HepG2 (cell line): ENCODE measurements around the gene HARS2. TPM values are rescaled to one million over a fixed set of nuclear protein-coding genes. Genes with fewer than 3 reads are reported as not detected.

Source experiments
- AHR ChIP-seq: IDR thresholded peaks from 2 replicates; pipeline ENCODE4 v1.6.1; 2018; ENCODE audit warnings: missing genetic modification reagents, missing compliant biosample characterization
- ATRX ChIP-seq: sonication (generic); formaldehyde crosslinking; IDR thresholded peaks from 2 replicates; pipeline ENCODE4 v1.4.0; 2020; ENCODE audit warnings: missing genetic modification reagents, borderline replicate concordance
- DR1 ChIP-seq: sonication (generic); formaldehyde crosslinking; IDR thresholded peaks from 2 replicates; pipeline ENCODE4 v1.8.0; 2021; ENCODE audit warnings: mild to moderate bottlenecking, missing genetic modification reagents, inconsistent platforms
- ELF4 ChIP-seq: sonication (generic); formaldehyde crosslinking; IDR thresholded peaks from 2 replicates; pipeline ENCODE4 v1.5.0; 2020; ENCODE audit warnings: missing genetic modification reagents, mild to moderate bottlenecking, moderate library complexity, borderline replicate concordance
- ISX ChIP-seq: sonication (generic); formaldehyde crosslinking; conservative IDR thresholded peaks from 2 replicates; pipeline ENCODE4 v1.5.0; 2020; ENCODE audit warnings: missing genetic modification reagents
- TBP ChIP-seq: sonication (generic); formaldehyde crosslinking; IDR thresholded peaks from 2 replicates; pipeline ENCODE4 v1.5.0; 2020; ENCODE audit warnings: missing genetic modification reagents
- ZBTB21 ChIP-seq: sonication (generic); formaldehyde crosslinking; IDR thresholded peaks from 2 replicates; pipeline ENCODE4 v1.4.0; 2020; ENCODE audit warnings: missing genetic modification reagents
- ZFP36 ChIP-seq: fragments of 150-350 bp; IDR thresholded peaks from 2 replicates; pipeline ENCODE4 v1.6.1; 2018; ENCODE audit warnings: borderline replicate concordance, low read length, low read depth; ENCODE audit not compliant: partially characterized antibody
- ZNF274 ChIP-seq: sonication (generic); formaldehyde crosslinking; IDR thresholded peaks from 2 replicates; pipeline ENCODE4 v1.5.1; 2020; ENCODE audit warnings: mild to moderate bottlenecking, missing genetic modification reagents
- ZNF749 ChIP-seq: sonication (generic); formaldehyde crosslinking; IDR thresholded peaks from 2 replicates; pipeline ENCODE4 v1.8.0; 2022; ENCODE audit warnings: mild to moderate bottlenecking, missing genetic modification reagents, moderate library complexity, borderline replicate concordance
- ZNF790 ChIP-seq: sonication (generic); formaldehyde crosslinking; IDR thresholded peaks from 2 replicates; pipeline ENCODE4 v1.8.0; 2022; ENCODE audit warnings: missing genetic modification reagents, mild to moderate bottlenecking, borderline replicate concordance
- polyA plus RNA-seq, 8 experiments: library from polyadenylated mRNA; depleted of rRNA in 3 of 8; stranded (reverse) in 7 of 8; unstranded in 1 of 8; fragments of >200 nt; fragmentation: Illumina TruSeq in 4 of 8; extraction: Trizol in 4 of 8; gene quantifications; 2 replicates each; pipeline versions ENCODE4 v1.2.1 to v1.2.3, GENCODE V29; 2011 to 2016; ENCODE audit warnings: low read depth in 4 of 8, missing spikeins in 1 of 8, mixed read lengths in 1 of 8; ENCODE audit not compliant: insufficient read depth in 1 of 8
- total RNA-seq, 5 experiments: library from RNA; depleted of rRNA; stranded (reverse); fragments of >200 nt; fragmentation: Illumina TruSeq; extraction: Trizol; gene quantifications; 2 replicates each; pipeline ENCODE4 v1.2.3, GENCODE V29; 2016; ENCODE audit warnings: low read depth in 1 of 5
- TF ChIP-seq, protein P1 (sequence below), 2 experiments: fragments of 450-650 bp in 1 of 2; sonication (generic) in 1 of 2; formaldehyde crosslinking in 1 of 2; IDR thresholded peaks; 2 replicates each; pipeline versions ENCODE4 v1.6.1 to v1.8.0; 2016 to 2022; ENCODE audit warnings: antibody characterized with exemption in 1 of 2, mild to moderate bottlenecking in 1 of 2, missing genetic modification reagents in 1 of 2
- TF ChIP-seq, protein P2 (sequence below): sonication (generic); formaldehyde crosslinking; IDR thresholded peaks from 2 replicates; pipeline ENCODE4 v1.4.0; 2020; ENCODE audit warnings: missing genetic modification reagents
- TF ChIP-seq, protein P3 (sequence below): sonication (generic); formaldehyde crosslinking; IDR thresholded peaks from 2 replicates; pipeline ENCODE4 v1.8.0; 2022; ENCODE audit warnings: mild to moderate bottlenecking, missing genetic modification reagents, moderate library complexity

HARS2 gene
- total and polyA plus RNA-seq, 2 of the 13 experiments (the other 11 are each of a cell fraction or from before 2014, with no cell fraction given): 17.9 to 25.8 TPM

DNA sequence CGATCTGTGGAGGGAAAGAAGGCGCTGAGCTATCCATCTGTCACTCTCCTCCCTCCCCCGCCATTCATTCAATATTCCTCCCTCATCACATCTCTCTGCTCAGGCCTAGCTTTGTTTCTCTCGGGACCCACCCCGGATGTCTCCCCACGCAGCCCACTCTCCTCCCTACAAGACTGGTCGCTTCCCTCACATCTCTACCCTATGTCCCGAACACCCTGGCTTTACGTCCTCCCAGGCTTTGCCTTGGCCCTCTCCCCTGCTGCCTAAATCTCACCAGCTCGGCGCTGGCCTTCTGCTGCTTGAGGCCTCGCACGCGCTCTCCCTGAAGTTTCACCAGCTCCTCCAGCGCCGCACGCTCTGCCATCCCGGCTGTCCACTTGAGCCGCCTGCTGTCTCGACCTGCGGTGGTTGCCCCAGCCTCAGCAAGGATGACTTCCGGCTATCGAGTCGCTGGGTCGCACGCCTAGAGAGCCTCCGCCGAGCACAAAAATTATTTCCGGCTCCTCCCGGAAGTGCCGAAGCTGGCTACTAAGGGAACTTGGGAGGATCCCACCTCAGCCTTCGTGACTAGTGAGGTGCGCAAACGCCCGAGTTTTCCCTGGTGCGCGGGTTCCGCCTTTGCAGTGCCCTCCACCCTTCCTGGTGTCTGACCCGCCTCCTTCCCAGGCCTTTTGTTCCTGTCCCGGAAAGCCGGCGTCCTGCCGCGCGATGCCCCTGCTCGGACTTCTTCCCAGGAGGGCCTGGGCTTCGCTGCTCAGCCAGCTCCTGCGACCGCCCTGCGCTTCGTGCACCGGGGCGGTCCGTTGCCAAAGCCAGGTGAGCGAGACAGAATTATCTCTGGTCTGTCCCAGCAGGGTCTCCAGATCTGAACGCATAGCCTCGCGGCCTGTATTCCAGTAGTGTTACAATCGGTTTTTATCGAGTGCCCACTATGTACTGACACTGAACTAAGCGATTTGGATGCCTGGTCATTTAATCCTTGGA, at the start of gene HARS2, which contains the start of gene HARS1 (continued):
- TF ChIP-seq, protein P1, sequence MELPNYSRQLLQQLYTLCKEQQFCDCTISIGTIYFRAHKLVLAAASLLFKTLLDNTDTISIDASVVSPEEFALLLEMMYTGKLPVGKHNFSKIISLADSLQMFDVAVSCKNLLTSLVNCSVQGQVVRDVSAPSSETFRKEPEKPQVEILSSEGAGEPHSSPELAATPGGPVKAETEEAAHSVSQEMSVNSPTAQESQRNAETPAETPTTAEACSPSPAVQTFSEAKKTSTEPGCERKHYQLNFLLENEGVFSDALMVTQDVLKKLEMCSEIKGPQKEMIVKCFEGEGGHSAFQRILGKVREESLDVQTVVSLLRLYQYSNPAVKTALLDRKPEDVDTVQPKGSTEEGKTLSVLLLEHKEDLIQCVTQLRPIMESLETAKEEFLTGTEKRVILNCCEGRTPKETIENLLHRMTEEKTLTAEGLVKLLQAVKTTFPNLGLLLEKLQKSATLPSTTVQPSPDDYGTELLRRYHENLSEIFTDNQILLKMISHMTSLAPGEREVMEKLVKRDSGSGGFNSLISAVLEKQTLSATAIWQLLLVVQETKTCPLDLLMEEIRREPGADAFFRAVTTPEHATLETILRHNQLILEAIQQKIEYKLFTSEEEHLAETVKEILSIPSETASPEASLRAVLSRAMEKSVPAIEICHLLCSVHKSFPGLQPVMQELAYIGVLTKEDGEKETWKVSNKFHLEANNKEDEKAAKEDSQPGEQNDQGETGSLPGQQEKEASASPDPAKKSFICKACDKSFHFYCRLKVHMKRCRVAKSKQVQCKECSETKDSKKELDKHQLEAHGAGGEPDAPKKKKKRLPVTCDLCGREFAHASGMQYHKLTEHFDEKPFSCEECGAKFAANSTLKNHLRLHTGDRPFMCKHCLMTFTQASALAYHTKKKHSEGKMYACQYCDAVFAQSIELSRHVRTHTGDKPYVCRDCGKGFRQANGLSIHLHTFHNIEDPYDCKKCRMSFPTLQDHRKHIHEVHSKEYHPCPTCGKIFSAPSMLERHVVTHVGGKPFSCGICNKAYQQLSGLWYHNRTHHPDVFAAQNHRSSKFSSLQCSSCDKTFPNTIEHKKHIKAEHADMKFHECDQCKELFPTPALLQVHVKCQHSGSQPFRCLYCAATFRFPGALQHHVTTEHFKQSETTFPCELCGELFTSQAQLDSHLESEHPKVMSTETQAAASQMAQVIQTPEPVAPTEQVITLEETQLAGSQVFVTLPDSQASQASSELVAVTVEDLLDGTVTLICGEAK (IDR thresholded peaks at IDR 0.05): peak; percentile 72
- TF ChIP-seq, protein P1 (CRISPR knock-in tag; IDR thresholded peaks at IDR 0.05): peak; percentile 38; the same call in 1 of the 2 replicates
- TF ChIP-seq, protein P2, sequence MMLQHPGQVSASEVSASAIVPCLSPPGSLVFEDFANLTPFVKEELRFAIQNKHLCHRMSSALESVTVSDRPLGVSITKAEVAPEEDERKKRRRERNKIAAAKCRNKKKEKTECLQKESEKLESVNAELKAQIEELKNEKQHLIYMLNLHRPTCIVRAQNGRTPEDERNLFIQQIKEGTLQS (CRISPR knock-in tag): 0 out of 2 replicates have a peak, but pooled peaks have one; percentile 10
- TF ChIP-seq ISX (CRISPR knock-in tag) (no peak), DR1 (CRISPR knock-in tag) (peak; percentile 90), ATRX (CRISPR knock-in tag) (0 out of 2 replicates have a peak, but pooled peaks have one; percentile 36), AHR (peak; percentile 17; the same call in 1 of the 2 replicates), TBP (CRISPR knock-in tag) (0 out of 2 replicates have a peak, but pooled peaks have one; percentile 72), ZNF274 (CRISPR knock-in tag) (peak; percentile 54; the same call in 1 of the 2 replicates), ZBTB21 (CRISPR knock-in tag) (no peak), ZFP36 (no peak), ZNF749 (CRISPR knock-in tag) (no peak), ZNF790 (CRISPR knock-in tag) (peak; percentile 72; the same call in 1 of the 2 replicates), ELF4 (peak; percentile 94)
- TF ChIP-seq, protein P3, sequence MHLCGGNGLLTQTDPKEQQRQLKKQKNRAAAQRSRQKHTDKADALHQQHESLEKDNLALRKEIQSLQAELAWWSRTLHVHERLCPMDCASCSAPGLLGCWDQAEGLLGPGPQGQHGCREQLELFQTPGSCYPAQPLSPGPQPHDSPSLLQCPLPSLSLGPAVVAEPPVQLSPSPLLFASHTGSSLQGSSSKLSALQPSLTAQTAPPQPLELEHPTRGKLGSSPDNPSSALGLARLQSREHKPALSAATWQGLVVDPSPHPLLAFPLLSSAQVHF (CRISPR knock-in tag): peak; percentile 89
